Measurements from ENCODE around the gene SURF6. TPM values are rescaled to one million over a fixed set of nuclear protein-coding genes. Genes with fewer than 3 reads are reported as not detected.
"Not testable (repeated sequence)": the region's sequence is repeated elsewhere in the genome, so short reads cannot be mapped to it uniquely, and the experiment has no call there.

SURF6 gene
- total RNA-seq, 1 experiment from 2014 or later = 20.6 TPM

DNA sequence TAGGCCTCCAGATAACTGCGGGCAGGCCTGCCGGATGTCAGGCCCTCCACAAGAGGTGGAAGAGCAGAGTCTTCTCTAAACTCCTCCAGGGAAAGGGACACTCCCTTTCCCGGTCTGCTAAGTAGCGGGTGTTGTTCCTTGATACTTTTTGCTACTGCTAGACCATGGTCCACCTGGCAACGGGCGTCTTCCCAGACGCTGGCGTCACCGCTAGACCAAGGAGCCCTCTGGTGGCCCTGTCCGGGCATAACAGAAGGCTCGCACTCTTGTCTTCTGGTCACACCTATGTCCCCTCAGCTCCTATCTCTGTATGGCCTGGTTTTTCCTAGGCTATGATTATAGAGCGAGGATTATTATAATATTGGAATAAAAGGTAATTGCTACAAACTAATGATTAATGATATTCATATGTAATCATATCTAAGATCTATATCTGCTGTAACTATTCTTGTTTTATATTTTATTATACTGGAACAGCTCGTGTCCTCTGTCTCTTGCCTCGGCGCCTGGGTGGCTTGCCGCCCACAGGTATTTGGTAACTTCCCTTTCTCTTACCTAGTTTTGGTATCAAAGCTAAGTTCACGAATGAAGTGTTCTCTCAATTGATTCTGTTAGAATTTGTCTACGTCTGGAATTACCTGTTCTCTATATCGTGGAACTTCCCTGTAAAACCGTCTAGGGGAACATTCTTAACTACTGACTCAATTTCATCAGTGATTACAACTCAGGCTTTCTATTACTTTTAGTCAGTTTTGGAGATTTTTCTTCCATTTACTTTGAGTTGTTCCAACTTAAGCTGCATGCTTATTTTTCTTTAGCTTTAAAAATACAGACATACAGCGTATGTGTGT lies 6.5 kb downstream of the SURF6 start:
- DNase-seq (ENCODE audit: extremely low read depth, low read depth) = not testable (repeated sequence)

GRCh38 chr9:133327834-133328484 lies 8.0 kb downstream of the SURF6 start:
- DNase-seq (ENCODE audit: extremely low read depth, low read depth) = no peak

DNA sequence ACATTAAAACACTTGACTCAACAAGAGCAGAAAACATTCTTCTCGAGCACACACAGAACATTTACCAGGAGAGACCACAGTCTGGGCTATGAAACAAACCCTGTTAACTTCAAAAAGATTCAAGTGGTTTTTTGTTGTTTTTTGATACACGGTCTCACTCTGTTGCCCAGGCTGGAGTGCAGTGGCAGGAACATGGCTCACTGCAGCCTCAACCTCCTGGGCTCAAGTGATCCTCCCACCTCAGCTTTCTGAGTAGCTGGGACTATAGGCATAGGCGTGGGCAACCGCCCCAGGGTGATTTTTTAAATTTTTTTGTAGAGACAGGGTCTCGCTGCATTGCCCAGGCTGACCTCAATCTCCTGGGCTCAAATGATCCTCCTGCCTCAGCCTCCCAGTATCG lies 9.0 kb downstream of the SURF6 start:
- not testable (repeated sequence) for DNase-seq (ENCODE audit: extremely low read depth, low read depth)

GRCh38 chr9:133323991-133324703 lies 11.8 kb downstream of the SURF6 start:
- no peak for DNase-seq (ENCODE audit: extremely low read depth, low read depth)

DNA sequence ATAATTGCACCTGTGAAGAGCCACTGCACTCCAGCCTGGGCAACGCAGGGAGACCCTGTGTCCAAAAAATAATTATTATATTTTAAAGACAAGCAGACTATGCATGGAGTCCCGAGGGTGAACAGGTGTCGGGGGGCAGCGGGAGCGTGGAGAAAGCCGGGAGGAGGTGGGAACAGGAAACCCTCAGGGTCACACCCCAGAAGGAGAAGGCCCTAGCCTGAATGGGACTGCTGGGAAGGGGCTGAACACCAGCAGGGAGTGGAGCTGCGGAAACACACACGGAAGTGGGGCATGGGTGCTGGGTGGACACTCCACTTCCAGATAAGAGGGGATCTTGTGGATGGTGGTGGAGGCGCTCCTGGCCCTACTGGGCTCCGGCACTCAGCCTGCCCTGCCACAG lies 12.8 kb downstream of the SURF6 start:
- DNase-seq (ENCODE audit: extremely low read depth, low read depth) = no peak

- DNase-seq (ENCODE audit: extremely low read depth, low read depth) = no peak
Measured at GRCh38 chr9:133322701-133323100, 13.3 kb downstream of the SURF6 start.

DNA sequence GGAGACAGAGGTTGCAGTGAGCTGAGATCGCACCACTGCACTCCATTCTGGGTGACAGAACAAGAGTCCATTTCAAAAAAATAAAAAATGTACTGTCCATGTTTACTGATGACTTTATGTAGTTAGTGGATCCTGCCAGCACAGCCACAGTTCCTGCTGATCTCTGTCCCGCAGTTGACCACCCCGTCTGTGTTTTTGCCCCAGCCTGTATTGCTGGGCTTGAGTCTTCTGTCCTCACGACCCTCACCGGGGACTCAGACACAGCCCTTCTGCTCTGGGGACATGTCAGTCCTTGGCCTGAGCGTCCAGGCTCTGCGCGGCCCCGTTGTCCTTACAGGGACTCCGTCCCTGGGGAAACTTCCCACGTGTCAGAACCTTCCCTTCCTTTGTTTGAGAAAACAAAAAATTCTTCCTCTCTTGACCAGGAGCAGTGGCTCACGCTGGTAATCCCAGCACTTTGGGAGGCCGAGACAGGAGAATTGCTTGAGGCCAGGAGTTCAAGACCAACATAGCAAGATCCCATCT lies 14.5 kb downstream of the SURF6 start:
- no peak for DNase-seq (ENCODE audit: extremely low read depth, low read depth)

GRCh38 chr9:133320421-133320881 lies 15.5 kb downstream of the SURF6 start:
- DNase-seq (ENCODE audit: extremely low read depth, low read depth) = no peak

GRCh38 chr9:133317551-133317950 lies 18.4 kb downstream of the SURF6 start:
- DNase-seq (ENCODE audit: extremely low read depth, low read depth) = not testable (repeated sequence)

DNA sequence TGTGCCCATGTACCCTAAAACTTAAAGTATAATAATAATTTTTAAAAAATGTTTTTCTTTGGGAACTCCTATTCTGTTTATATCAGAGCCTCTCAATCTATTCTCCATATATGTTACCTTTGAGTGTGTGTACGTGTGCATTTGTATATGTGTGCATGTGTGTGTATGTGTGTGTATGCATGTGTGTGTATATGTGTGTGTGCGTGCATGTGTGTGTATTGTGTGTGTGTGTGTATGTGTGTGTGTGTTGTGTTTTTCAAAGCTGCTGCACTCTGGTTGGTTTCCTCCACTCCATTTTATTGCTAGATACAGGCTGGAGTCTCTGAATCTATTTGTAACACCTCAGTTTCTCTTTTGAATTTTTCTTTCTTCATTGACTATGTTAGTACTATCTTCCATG lies 20.0 kb downstream of the SURF6 start:
- DNase-seq (ENCODE audit: extremely low read depth, low read depth) = no peak

DNA sequence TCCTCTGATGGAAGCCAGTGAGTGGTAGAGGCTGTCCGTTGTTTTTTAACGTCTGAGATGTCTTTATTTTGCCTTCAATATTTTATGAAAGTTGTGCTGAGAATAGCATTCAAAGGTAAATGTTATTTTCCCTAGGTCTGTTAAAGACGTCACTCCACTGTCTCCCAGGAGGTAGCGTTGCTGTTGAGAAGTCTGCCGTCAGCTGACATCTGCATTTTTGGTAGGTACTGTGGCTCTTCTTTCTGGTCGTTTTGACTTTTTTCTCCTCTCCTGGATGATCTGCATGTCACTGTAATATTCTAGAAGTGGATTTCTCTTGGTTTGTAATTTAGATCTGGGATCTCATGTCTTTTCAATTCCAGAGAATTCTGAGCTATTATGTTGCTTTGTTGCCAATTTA lies 26.4 kb downstream of the SURF6 start:
- no peak for DNase-seq (ENCODE audit: extremely low read depth, low read depth)

DNA sequence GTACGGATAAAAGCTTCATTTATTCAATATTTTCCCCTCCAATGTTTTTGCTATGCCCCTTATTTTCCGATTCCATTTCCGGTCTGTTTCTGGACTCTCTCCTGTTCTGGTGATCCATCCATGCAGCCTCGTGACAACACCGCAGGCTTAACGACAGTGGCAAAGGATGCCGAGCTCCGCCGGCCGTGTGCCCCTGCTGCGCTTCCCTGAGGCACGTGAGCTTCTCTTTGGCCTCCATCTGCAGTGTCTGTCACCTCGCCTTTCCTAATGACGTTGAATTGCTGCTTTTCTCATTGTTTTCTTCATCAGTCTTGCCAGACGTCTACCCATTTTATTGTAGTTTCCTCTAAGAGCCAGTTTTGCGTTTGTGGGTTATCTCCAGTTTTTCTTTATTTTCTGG lies 28.7 kb downstream of the SURF6 start:
- DNase-seq (ENCODE audit: extremely low read depth, low read depth) = no peak

DNA sequence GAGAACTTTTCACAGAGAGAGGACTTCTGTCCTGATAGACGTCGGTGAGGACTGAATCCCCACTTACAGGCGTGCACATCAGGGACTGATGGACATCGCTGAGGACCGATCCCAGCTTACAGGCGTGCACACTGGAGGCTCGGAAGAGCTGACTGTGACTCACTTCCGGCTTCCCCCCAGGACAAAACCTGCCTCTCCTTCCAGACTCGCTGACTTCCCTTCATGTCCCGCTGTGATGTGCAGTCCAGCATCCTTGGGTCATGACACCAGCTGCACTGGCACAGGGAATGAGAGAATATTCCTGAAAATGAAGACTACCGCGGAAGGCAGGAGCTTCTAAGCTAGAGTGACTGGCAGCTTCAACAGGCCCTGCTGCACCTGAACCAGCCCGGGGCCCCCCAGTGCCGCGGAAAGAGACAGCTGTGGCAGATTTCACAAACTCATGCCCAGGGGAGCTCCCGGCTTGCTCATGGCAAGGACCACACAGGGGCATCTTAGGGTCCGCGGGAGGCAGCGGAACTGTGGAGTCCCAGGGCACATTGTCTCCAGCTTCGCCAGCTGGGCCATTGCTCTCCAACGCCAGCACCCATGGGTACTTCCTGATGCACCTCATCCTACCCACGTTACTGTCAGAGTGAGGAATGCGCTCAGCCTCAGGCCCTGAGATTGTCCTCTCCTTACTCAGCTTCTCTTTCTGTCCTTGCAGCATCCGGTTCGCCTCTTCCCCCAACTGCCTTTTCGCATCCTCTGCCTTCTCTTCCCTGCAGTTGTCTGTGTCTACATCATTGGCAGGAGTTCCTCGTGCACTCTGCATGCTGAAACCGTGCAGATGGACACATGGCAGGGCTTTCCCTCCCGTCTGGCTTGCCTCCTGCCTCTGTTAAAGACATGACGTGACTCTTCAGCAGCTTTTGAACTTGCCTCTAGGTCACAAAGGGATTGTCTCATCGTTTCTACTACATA lies 29.5 kb downstream of the SURF6 start:
- DNase-seq (ENCODE audit: extremely low read depth, low read depth) = no peak

DNA sequence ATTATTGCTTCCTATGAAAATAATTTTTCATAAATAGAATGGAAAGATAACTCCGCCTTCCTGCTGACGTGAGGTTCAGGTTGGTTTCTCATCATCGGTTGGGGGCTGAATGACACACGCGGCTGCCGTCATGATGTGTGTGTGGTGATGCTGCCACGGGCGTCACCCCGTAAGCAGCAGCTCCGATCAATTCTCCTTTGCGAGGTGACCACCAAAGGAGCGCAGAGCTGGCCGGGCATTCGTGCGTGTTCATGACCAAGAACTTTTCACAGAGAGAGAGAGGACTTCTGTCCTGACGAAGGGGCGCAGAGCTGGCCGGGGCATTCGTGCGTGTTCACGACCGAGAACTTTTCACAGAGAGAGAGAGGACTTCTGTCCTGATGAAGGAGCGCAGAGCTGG lies 30.3 kb downstream of the SURF6 start:
- no peak for DNase-seq (ENCODE audit: extremely low read depth, low read depth)

DNA sequence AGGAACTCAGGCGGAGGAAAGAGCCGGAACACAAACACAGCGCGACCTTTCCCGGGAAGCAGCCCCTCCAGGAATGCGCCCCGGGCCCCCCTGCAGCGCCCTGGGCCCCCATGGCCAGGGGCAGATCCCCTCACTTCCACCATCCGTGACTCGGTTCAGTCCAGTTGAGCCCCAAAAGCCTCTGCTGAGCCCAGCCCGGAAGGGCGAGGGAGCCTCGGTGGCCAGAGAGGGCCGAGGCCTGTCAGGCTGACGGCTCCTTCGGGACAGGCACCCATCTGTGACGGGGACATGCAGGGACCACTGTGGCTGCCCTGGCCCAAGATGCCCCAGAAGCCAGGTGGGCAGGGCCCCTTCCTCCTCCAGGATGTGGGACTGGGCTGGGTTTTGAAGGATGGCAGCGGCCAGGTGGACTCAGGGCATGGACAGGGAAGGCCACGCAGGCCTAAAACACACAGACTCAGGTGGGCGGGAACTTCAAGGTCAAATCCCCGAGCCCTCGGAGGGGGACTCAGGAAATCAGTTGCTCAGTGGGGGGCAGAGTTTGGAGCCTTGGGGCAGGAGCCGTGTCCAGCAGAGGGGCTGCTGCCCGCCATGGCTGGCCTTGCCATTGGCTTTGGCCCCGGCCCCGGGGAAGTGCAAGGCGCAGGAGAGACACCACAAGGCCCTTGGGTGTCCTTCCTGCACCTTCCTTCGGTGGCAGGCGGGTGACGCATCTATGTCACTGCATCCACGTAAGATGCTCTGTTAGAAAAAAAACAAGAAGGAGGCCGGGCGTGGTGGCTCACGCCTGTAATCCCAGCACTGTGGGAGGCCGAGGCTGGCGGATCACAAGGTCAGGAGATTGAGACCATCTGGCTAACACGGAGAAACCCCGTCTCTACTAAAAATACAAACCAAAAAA lies 31.3 kb downstream of the SURF6 start:
- no peak for DNase-seq (ENCODE audit: extremely low read depth, low read depth)

DNA sequence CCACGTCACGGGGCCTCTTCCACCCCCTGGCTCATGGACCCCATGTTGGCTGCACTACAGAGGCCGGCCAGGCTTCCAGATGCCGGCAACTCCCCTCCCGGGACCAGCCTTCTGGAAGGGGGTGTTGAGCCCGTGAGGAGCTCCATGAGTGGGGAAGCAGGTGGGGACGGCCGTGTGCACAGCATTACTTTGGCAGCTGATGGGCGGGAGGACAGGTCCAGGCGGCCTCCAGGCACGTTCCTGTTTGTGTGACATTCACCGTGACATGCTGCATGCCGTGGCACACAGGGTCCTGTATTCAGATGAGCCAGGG lies 31.9 kb downstream of the SURF6 start:
- DNase-seq (ENCODE audit: extremely low read depth, low read depth) = no peak

GRCh38 chr9:133303266-133304157 lies 32.5 kb downstream of the SURF6 start:
- DNase-seq (ENCODE audit: extremely low read depth, low read depth) = no peak
